ENCODE data around the gene UNC80.

DNA sequence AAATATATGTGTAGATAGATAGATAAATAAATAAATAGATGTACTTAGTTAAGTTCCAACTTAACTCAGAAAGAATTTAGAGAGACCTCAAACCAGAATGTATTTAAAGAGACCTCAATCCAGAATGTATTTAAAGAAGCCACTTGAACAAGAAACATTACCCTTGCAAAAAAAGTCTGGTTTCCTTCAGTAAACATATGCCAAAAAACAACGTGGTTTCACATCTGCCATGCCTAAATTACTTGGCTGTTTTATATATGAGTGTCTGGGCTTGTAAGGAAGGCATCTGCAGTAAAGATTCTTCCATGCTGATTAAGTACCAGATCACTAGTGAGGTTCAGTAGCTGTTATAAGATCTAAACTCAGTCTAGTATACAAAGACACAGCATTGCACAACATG is 201.7 kb downstream of the UNC80 start:
- TF ChIP-seq, protein P1, sequence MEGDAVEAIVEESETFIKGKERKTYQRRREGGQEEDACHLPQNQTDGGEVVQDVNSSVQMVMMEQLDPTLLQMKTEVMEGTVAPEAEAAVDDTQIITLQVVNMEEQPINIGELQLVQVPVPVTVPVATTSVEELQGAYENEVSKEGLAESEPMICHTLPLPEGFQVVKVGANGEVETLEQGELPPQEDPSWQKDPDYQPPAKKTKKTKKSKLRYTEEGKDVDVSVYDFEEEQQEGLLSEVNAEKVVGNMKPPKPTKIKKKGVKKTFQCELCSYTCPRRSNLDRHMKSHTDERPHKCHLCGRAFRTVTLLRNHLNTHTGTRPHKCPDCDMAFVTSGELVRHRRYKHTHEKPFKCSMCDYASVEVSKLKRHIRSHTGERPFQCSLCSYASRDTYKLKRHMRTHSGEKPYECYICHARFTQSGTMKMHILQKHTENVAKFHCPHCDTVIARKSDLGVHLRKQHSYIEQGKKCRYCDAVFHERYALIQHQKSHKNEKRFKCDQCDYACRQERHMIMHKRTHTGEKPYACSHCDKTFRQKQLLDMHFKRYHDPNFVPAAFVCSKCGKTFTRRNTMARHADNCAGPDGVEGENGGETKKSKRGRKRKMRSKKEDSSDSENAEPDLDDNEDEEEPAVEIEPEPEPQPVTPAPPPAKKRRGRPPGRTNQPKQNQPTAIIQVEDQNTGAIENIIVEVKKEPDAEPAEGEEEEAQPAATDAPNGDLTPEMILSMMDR (IDR thresholded peaks at IDR 0.05) = no peak
- TF ChIP-seq POLR2A (IDR thresholded peaks at IDR 0.05) = no peak

All from adrenal gland (tissue), 5 donors.